GM23248 (cell line): ENCODE measurements around the gene GULP1. TPM values are rescaled to one million over a fixed set of nuclear protein-coding genes. Genes with fewer than 3 reads are reported as not detected.

Source experiments
- DNase-seq: peaks from one replicate; pipeline ENCODE4 v3.0.0-alpha.2; 2015
- H2AFZ ChIP-seq: fragments of 200-600 bp; sonication (generic); 2 replicates; pipeline ENCODE4 v1.6.1; 2016; ENCODE audit warnings: antibody characterized with exemption
- H3F3A ChIP-seq: fragments of 200-600 bp; sonication (generic); 2 replicates; pipeline ENCODE4 v1.6.1; 2016; ENCODE audit warnings: mild to moderate bottlenecking, antibody characterized with exemption, mixed run types; ENCODE audit not compliant: insufficient read depth
- H3K27ac ChIP-seq: fragments of 200-600 bp; sonication (generic); 2 replicates; pipeline ENCODE4 v1.5.1; 2016; ENCODE audit warnings: mild to moderate bottlenecking
- H3K27me3 ChIP-seq: fragments of 200-600 bp; sonication (generic); replicated peaks from 2 replicates; pipeline ENCODE4 v1.6.1; 2016; ENCODE audit warnings: mild to moderate bottlenecking; ENCODE audit not compliant: insufficient read depth
- H3K36me3 ChIP-seq: fragments of 200-600 bp; sonication (generic); 2 replicates; pipeline ENCODE4 v1.6.1; 2016; ENCODE audit warnings: low read depth, mild to moderate bottlenecking
- H3K4me1 ChIP-seq: fragments of 200-600 bp; sonication (generic); 2 replicates; pipeline ENCODE4 v1.6.1; 2016; ENCODE audit warnings: mild to moderate bottlenecking; ENCODE audit not compliant: insufficient read depth
- H3K4me2 ChIP-seq: fragments of 200-600 bp; sonication (generic); one replicate; pipeline ENCODE4 v1.6.1; 2016; ENCODE audit warnings: mild to moderate bottlenecking; ENCODE audit not compliant: unreplicated experiment
- H3K4me3 ChIP-seq: fragments of 200-600 bp; sonication (generic); 2 replicates; pipeline ENCODE4 v1.5.1; 2016; ENCODE audit warnings: mild to moderate bottlenecking
- H3K79me2 ChIP-seq: fragments of 200-600 bp; sonication (generic); 2 replicates; pipeline ENCODE4 v1.6.1; 2016; ENCODE audit warnings: mild to moderate bottlenecking; ENCODE audit not compliant: insufficient read depth
- H3K9ac ChIP-seq: fragments of 200-600 bp; sonication (generic); 2 replicates; pipeline ENCODE4 v1.6.1; 2016; ENCODE audit warnings: mild to moderate bottlenecking
- H3K9me2 ChIP-seq: fragments of 200-600 bp; sonication (generic); 2 replicates; pipeline ENCODE4 v1.6.1; 2016; ENCODE audit warnings: mixed run types, mild to moderate bottlenecking, moderate library complexity; ENCODE audit not compliant: insufficient read depth
- H3K9me3 ChIP-seq: fragments of 200-600 bp; sonication (generic); one replicate; pipeline ENCODE4 v1.6.1; 2017; ENCODE audit warnings: low read depth
- H4K20me1 ChIP-seq: fragments of 200-600 bp; sonication (generic); 2 replicates; pipeline ENCODE4 v1.6.0; 2016; ENCODE audit not compliant: insufficient read depth
- EZH2 ChIP-seq: fragments of 200-600 bp; sonication (generic); IDR thresholded peaks from 2 replicates; pipeline ENCODE4 v1.6.1; 2018; ENCODE audit warnings: antibody characterized with exemption, mild to moderate bottlenecking; ENCODE audit not compliant: insufficient read depth, poor library complexity, severe bottlenecking
- EZH2phosphoT487 ChIP-seq: fragments of 200-600 bp; sonication (generic); IDR thresholded peaks from 2 replicates; pipeline ENCODE4 v1.6.1; 2018; ENCODE audit warnings: antibody characterized with exemption, moderate library complexity, mild to moderate bottlenecking, low read depth; ENCODE audit not compliant: insufficient read depth
- WGBS, 2 experiments: methylation state at CpG; one replicate each; pipeline ENCODE4 v1.1.6; 2015 to 2017; ENCODE audit warnings: low lambda C conversion rate in 2 of 2, low coverage in 1 of 2; ENCODE audit errors: missing lambda C conversion rate in 2 of 2; 5-methylcytosine and 5-hydroxymethylcytosine counted together
- in situ Hi-C: fragments of 300-500 bp; cut with MboI; formaldehyde crosslinking; loops from 2 replicates; pipeline ENCODE4 v1.15.0; 2020
- polyA plus RNA-seq: library from polyadenylated mRNA; unstranded; fragments of >200 nt; fragmentation: Nextera tagmentation; extraction: Ambion mirVana; gene quantifications from 2 replicates; pipeline ENCODE4 v1.2.1, GENCODE V29; 2016
- total RNA-seq: library from RNA; depleted of rRNA; stranded (reverse); fragments of >200 nt; shearing (Covaris generic); gene quantifications from 2 replicates; pipeline ENCODE4 v1.2.3, GENCODE V29; 2014

The GULP1 gene
- total and polyA plus RNA-seq, 2 experiments from 2014 or later: 6.1 to 11.9 TPM

- WGBS, 2 experiments: 63 to 65% methylated on average over 4 of the region's 4 CpGs
- Histone ChIP-seq H3K79me2 (no peaks in the 10 kb centered on the region), H3K9me3 (no peaks in the 10 kb centered on the region), H4K20me1 (no peaks in the 10 kb centered on the region), H3F3A (no peaks in the 10 kb centered on the region), H2AFZ (no peak overlapping the region), H3K36me3 (no peaks in the 10 kb centered on the region), H3K4me3 (no peak overlapping the region), H3K27me3 (no peaks in the 10 kb centered on the region), H3K9ac (no peak overlapping the region), H3K9me2 (no peaks in the 10 kb centered on the region), H3K4me1 (no peaks in the 10 kb centered on the region), H3K4me2 (no peak overlapping the region), H3K27ac (no peak overlapping the region)
- TF ChIP-seq EZH2 (no peak), EZH2phosphoT487 (no peak)
- DNase-seq: no peak
- in situ Hi-C loops: no loop called here
Observed at GRCh38 chr2:188316791-188317423, 25.2 kb downstream of the GULP1 start.

- in situ Hi-C loops: no loop called here
- Histone ChIP-seq H3K4me3 (no peak overlapping the region), H3K4me2 (no peak overlapping the region), H3K9me3 (no peaks in the 10 kb centered on the region), H3F3A (peaks cover 3% of the 10 kb centered on the region; the same call in 1 of the 2 replicates), H3K27me3 (no peaks in the 10 kb centered on the region), H3K9me2 (no peaks in the 10 kb centered on the region), H3K36me3 (no peaks in the 10 kb centered on the region), H4K20me1 (no peaks in the 10 kb centered on the region), H2AFZ (no peak overlapping the region), H3K9ac (no peak overlapping the region), H3K79me2 (no peaks in the 10 kb centered on the region), H3K4me1 (peaks cover 8% of the 10 kb centered on the region), H3K27ac (no peak overlapping the region)
- no peak for TF ChIP-seq EZH2phosphoT487
- no peak for TF ChIP-seq EZH2
- 86 to 90% methylated on average over 4 of the region's 4 CpGs for WGBS, 2 experiments
- DNase-seq: no peak
Observed at GRCh38 chr2:188318161-188318749, 26.6 kb downstream of the GULP1 start.

GRCh38 chr2:188319838-188320237 is 28.2 kb downstream of the GULP1 start:
- no peaks in the 10 kb centered on the region for H3K9me3 ChIP-seq
- no peak overlapping the region for H3K9ac ChIP-seq
- no peaks in the 10 kb centered on the region for H4K20me1 ChIP-seq
- H2AFZ ChIP-seq: no peak overlapping the region
- TF ChIP-seq EZH2phosphoT487 (no peak), EZH2 (no peak)
- H3K4me3 ChIP-seq: no peak overlapping the region
- no peaks in the 10 kb centered on the region for H3K27me3 ChIP-seq
- H3K9me2 ChIP-seq: no peaks in the 10 kb centered on the region
- in situ Hi-C loops: no loop called here
- 100% methylated on average over 1 of the region's 1 CpG for WGBS, 2 experiments
- H3K4me2 ChIP-seq: no peak overlapping the region
- no peaks in the 10 kb centered on the region for H3K36me3 ChIP-seq
- no peak overlapping the region for H3K27ac ChIP-seq
- no peaks in the 10 kb centered on the region for H3K79me2 ChIP-seq
- no peak for DNase-seq
- H3F3A ChIP-seq: peaks cover 9% of the 10 kb centered on the region; the same call in 1 of the 2 replicates
- peaks cover 20% of the 10 kb centered on the region for H3K4me1 ChIP-seq

DNA sequence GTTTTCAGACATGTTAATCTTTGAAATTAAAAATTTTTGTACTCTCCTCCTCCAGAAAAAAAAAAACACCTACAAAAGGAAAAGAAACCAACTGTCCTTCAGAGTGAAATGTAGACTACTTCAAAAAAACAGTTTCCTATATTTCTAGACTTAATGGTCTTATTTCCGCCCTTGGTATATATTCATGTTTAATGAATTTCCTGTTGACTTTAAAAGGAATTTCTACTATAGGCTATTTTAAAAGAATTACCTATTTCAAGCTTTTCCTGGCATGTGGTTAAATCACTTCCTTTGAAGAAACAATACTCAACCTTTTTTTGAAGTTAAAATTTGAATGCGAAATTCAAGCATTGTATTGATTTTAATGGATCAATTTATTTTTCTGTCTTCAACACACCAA is 29.2 kb downstream of the GULP1 start:
- H3K27me3 ChIP-seq: no peaks in the 10 kb centered on the region
- peaks cover 20% of the 10 kb centered on the region for H3K4me1 ChIP-seq
- peaks cover 9% of the 10 kb centered on the region; the same call in 1 of the 2 replicates for H3F3A ChIP-seq
- H3K9me3 ChIP-seq: no peaks in the 10 kb centered on the region
- H3K4me3 ChIP-seq: no peak overlapping the region
- no peaks in the 10 kb centered on the region for H4K20me1 ChIP-seq
- WGBS, 2 experiments: 68 to 71% methylated on average over 2 of the region's 2 CpGs
- no peak overlapping the region for H3K4me2 ChIP-seq
- DNase-seq: no peak
- no peak overlapping the region for H3K27ac ChIP-seq
- H2AFZ ChIP-seq: no peak overlapping the region
- no peaks in the 10 kb centered on the region for H3K36me3 ChIP-seq
- no peak overlapping the region for H3K9ac ChIP-seq
- in situ Hi-C loops: no loop called here
- no peaks in the 10 kb centered on the region for H3K79me2 ChIP-seq
- no peak for TF ChIP-seq EZH2
- TF ChIP-seq EZH2phosphoT487: no peak
- H3K9me2 ChIP-seq: no peaks in the 10 kb centered on the region
